HL-60 (cell line): ENCODE results near the gene TAF11L6.
"Not testable (repeated sequence)": the region's sequence is repeated elsewhere in the genome, so short reads cannot be mapped to it uniquely, and the experiment has no call there.

Experiments
- GABPA ChIP-seq: IDR thresholded peaks from 2 replicates; pipeline ENCODE4 v1.6.1; 2012; ENCODE audit warnings: low read depth
- POLR2AphosphoS5 ChIP-seq: IDR thresholded peaks from 2 replicates; pipeline ENCODE4 v1.6.1; 2012; ENCODE audit warnings: low read depth
- TF ChIP-seq, protein P1 (sequence below): IDR thresholded peaks from one replicate; pipeline ENCODE4 v1.5.1; 2011; ENCODE audit warnings: low read length, control low read depth, inconsistent platforms; ENCODE audit not compliant: insufficient read depth
- TF ChIP-seq, protein P2 (sequence below): IDR thresholded peaks from 2 replicates; pipeline ENCODE4 v1.6.1; 2012; ENCODE audit warnings: low read depth; ENCODE audit not compliant: insufficient replicate concordance

DNA sequence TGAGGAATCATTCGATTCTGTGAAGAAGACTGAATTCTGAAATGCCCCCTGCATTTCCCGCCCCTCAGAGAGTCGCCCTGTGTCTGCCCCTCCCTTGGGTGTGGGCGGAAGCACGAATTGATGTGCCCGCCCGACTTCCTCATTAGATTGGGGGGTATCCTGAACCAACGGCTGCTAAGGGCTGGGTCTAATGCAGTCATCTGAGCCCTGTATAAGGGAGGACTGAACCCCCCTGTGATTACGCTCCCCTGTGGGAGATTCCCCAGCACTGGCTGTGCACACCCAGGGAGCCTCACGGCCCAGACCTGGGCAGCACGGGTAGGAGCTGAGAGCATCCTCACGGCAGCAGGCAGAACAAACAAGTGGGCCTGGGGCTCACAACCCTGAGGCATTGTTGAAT, 10.9 kb upstream of the TAF11L6 start:
- TF ChIP-seq, protein P1, sequence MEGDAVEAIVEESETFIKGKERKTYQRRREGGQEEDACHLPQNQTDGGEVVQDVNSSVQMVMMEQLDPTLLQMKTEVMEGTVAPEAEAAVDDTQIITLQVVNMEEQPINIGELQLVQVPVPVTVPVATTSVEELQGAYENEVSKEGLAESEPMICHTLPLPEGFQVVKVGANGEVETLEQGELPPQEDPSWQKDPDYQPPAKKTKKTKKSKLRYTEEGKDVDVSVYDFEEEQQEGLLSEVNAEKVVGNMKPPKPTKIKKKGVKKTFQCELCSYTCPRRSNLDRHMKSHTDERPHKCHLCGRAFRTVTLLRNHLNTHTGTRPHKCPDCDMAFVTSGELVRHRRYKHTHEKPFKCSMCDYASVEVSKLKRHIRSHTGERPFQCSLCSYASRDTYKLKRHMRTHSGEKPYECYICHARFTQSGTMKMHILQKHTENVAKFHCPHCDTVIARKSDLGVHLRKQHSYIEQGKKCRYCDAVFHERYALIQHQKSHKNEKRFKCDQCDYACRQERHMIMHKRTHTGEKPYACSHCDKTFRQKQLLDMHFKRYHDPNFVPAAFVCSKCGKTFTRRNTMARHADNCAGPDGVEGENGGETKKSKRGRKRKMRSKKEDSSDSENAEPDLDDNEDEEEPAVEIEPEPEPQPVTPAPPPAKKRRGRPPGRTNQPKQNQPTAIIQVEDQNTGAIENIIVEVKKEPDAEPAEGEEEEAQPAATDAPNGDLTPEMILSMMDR = not testable (repeated sequence)
- not testable (repeated sequence) for TF ChIP-seq POLR2AphosphoS5, GABPA
- TF ChIP-seq, protein P2, sequence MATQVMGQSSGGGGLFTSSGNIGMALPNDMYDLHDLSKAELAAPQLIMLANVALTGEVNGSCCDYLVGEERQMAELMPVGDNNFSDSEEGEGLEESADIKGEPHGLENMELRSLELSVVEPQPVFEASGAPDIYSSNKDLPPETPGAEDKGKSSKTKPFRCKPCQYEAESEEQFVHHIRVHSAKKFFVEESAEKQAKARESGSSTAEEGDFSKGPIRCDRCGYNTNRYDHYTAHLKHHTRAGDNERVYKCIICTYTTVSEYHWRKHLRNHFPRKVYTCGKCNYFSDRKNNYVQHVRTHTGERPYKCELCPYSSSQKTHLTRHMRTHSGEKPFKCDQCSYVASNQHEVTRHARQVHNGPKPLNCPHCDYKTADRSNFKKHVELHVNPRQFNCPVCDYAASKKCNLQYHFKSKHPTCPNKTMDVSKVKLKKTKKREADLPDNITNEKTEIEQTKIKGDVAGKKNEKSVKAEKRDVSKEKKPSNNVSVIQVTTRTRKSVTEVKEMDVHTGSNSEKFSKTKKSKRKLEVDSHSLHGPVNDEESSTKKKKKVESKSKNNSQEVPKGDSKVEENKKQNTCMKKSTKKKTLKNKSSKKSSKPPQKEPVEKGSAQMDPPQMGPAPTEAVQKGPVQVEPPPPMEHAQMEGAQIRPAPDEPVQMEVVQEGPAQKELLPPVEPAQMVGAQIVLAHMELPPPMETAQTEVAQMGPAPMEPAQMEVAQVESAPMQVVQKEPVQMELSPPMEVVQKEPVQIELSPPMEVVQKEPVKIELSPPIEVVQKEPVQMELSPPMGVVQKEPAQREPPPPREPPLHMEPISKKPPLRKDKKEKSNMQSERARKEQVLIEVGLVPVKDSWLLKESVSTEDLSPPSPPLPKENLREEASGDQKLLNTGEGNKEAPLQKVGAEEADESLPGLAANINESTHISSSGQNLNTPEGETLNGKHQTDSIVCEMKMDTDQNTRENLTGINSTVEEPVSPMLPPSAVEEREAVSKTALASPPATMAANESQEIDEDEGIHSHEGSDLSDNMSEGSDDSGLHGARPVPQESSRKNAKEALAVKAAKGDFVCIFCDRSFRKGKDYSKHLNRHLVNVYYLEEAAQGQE = not testable (repeated sequence)
